Stimulated activated naive B cell treated with anti-CD40 and anti-IgM and Interleukin-4, amounts not matched to agents 10 μg/mL and 1 μg/mL and 100 μg/mL, for 72 hours (primary cell): ENCODE results near the gene PTCD2.
A peak's percentile ranks its signal among the peaks of the same experiment; 100 is the strongest.
"Not testable (repeated sequence)": the region's sequence is repeated elsewhere in the genome, so short reads cannot be mapped to it uniquely, and the experiment has no call there.

Experiments
- ATAC-seq, 2 donors: fragments of 150-1000 bp; cut with Tn5 transposase; replicated peaks; 2 replicates each; pipeline ENCODE4 v1.10.0; 2021; ENCODE audit warnings: moderate library complexity in 1 of 2
- DNase-seq: peaks from one replicate; pipeline ENCODE4 v3.0.0; 2021
- H3K27ac Mint-ChIP-seq: one replicate; pipeline ENCODE4 v1.8.0; 2022; ENCODE audit warnings: mild to moderate bottlenecking, mixed read lengths
- H3K27me3 Mint-ChIP-seq, 2 donors: one replicate each; pipeline ENCODE4 v1.8.0; 2022; ENCODE audit warnings: mixed read lengths in 2 of 2
- H3K36me3 Mint-ChIP-seq, 2 donors: one replicate each; pipeline ENCODE4 v1.8.0; 2022; ENCODE audit warnings: mixed read lengths in 2 of 2, mild to moderate bottlenecking in 1 of 2
- H3K4me1 Mint-ChIP-seq, 2 donors: one replicate each; pipeline ENCODE4 v1.8.0; 2022; ENCODE audit warnings: mixed read lengths in 2 of 2, mild to moderate bottlenecking in 1 of 2
- H3K4me3 Mint-ChIP-seq, 2 donors: one replicate each; pipeline ENCODE4 v1.8.0; 2022; ENCODE audit warnings: mild to moderate bottlenecking in 2 of 2, mixed read lengths in 2 of 2, moderate library complexity in 1 of 2
- H3K9me3 Mint-ChIP-seq, 2 donors: one replicate each; pipeline ENCODE4 v1.8.0; 2022; ENCODE audit warnings: mixed read lengths in 2 of 2, mild to moderate bottlenecking in 1 of 2

Gene PTCD2

DNA sequence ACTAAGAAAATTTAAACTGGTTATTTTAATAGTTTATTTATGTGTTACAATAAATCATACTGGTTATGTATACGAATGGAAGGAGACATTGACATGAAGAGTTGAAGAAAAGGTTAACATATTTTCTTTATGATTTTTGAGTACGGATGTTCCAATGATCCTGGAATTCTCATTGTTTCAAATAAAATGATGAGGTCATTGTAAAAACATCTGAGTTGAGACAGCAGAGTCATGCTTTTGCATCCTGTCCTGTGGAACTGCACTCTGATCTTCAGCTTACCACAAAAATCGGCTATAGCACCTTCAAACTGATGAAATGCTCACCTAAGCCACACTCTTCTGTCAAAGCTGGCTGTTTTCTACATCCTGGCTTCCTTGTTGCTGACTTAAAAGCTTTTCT lies 67.8 kb downstream of the PTCD2 start:
- Mint-ChIP-seq H3K9me3 (no peaks in the 10 kb centered on the region), H3K4me1 (peaks cover 6 to 7% of the 10 kb centered on the region in 2 donors), H3K36me3 (no peaks in the 10 kb centered on the region), H3K4me3 (no peak overlapping the region), H3K27ac (no peak overlapping the region), H3K27me3 (peaks cover 0 to 6% of the 10 kb centered on the region in 2 donors)
- no peak for ATAC-seq
- no peak for DNase-seq

DNA sequence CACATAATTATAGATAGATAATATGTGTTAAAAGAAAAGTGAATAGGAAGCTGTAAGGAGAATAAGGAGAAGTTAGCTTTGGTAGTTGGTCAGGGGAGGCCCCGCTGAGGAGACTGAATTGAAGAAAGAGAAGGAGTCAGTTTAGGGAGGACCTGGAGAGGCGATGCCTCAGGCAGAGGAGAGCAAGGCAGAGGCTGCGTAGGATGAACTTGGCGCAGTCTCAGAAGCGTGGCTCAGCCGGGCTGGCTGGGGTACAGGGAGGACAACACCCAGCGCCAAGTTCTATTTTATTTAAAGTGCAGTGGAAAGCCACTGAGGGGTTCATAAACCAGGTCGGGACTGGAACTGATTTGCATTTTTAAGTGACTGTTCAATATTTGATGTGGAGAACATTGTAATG lies 68.5 kb downstream of the PTCD2 start:
- Mint-ChIP-seq H3K27me3 (peaks cover 0 to 11% of the 10 kb centered on the region in 2 donors), H3K4me1 (peaks cover 6 to 7% of the 10 kb centered on the region in 2 donors), H3K36me3 (no peaks in the 10 kb centered on the region), H3K4me3 (no peak overlapping the region), H3K27ac (no peak overlapping the region), H3K9me3 (no peaks in the 10 kb centered on the region)
- no peak for DNase-seq
- ATAC-seq, result no peak

DNA sequence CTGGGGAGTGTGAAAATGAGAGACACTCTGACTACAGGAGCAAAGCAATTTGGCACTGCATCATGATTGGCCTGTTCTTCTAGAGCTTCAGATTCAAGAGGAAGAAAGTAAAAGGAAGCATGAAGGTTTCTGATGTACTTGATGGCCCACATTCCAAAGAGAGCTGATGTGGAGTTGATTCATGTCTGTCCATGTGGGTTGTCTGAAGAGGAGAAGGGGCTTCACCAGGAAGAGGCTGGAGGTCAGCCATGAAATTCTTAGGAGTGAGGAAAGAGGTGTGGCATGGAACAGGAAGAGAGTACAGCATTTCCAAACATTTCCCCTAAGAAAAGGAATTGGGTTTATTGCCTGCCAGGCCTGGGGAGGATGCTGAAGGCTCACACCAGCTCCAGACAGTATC lies 70.7 kb downstream of the PTCD2 start:
- H3K36me3 Mint-ChIP-seq, result no peaks in the 10 kb centered on the region
- H3K9me3 Mint-ChIP-seq, result no peaks in the 10 kb centered on the region
- peaks cover 3 to 18% of the 10 kb centered on the region in 2 donors for H3K27me3 Mint-ChIP-seq
- no peak overlapping the region for H3K27ac Mint-ChIP-seq
- DNase-seq, result no peak
- H3K4me3 Mint-ChIP-seq, result no peak overlapping the region
- peaks cover 6 to 12% of the 10 kb centered on the region in 2 donors for H3K4me1 Mint-ChIP-seq
- no peak for ATAC-seq

DNA sequence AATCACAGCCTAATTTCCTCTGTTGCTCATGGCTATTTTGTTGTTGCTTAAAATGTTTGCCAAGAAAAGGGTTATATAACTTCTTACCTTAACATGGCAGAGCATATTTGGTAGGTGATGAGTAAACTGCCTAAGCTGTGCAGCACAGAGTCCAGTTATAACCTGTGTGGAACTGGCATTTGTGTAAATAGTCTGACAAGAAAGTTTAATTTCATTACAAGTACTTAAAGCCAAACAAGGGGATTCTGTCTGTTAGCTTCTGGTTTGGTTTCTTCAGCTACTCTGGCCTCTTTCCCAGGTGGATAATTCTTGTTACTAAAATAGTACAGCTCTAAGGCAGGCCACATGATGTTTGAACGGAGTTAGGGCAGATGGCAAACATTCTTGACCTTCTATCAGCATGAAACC lies 72.2 kb downstream of the PTCD2 start:
- Mint-ChIP-seq H3K4me3 (no peak overlapping the region), H3K36me3 (no peaks in the 10 kb centered on the region), H3K4me1 (peaks cover 0 to 5% of the 10 kb centered on the region in 2 donors), H3K27ac (no peak overlapping the region), H3K27me3 (peaks cover 3 to 18% of the 10 kb centered on the region in 2 donors), H3K9me3 (no peaks in the 10 kb centered on the region)
- DNase-seq (no peak), ATAC-seq (no peak)

DNA sequence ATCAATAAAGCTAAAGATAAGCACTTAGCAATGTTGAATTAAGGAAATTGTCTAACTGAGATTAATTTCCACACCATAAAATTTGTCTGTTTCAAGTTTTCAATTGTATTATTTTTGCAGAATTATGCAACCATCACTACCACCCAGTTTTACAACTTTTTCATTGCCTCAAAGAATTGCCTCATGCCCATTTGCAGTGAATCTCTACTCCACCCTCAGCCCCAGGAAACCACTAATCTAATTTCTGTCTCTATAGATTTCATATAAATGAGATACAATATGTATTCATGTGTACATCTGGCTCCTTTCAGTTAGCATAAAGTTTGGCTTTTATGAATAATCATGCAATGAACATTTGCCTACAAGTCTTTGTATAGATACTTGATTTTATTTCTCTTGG lies 72.9 kb downstream of the PTCD2 start:
- peaks cover 0 to 5% of the 10 kb centered on the region in 2 donors for H3K4me1 Mint-ChIP-seq
- H3K27me3 Mint-ChIP-seq, result peaks cover 3 to 18% of the 10 kb centered on the region in 2 donors
- no peak for ATAC-seq
- no peak overlapping the region for H3K27ac Mint-ChIP-seq
- no peaks in the 10 kb centered on the region for H3K9me3 Mint-ChIP-seq
- no peak overlapping the region for H3K4me3 Mint-ChIP-seq
- DNase-seq, result no peak
- no peaks in the 10 kb centered on the region for H3K36me3 Mint-ChIP-seq

DNA sequence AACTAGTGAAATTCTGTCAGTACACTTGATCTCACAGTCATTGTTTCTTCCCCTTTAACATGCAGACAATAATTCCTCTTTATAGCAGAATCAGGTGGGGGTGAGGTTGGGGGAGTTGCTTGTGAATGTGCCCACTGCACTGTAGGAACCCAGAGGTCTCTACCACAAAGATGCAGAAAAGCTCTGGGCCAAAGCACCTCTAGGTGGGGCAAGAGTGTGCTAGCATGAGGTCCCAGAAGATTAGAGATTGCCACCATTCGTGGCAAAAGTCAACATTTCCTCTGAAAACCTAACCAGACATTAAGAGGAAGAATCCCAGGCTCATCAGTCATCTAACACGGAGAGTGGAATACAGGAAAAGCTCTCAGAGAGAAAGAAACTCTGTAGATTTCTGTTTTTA lies 74.5 kb downstream of the PTCD2 start:
- Mint-ChIP-seq H3K4me1 (peaks cover 2 to 18% of the 10 kb centered on the region in 2 donors), H3K36me3 (no peaks in the 10 kb centered on the region), H3K4me3 (no peak overlapping the region), H3K27me3 (peaks cover 7 to 31% of the 10 kb centered on the region in 2 donors), H3K9me3 (peaks cover 0 to 1% of the 10 kb centered on the region in 2 donors), H3K27ac (no peak overlapping the region)
- DNase-seq, result no peak
- peak; percentile 64 to 81 for ATAC-seq

DNA sequence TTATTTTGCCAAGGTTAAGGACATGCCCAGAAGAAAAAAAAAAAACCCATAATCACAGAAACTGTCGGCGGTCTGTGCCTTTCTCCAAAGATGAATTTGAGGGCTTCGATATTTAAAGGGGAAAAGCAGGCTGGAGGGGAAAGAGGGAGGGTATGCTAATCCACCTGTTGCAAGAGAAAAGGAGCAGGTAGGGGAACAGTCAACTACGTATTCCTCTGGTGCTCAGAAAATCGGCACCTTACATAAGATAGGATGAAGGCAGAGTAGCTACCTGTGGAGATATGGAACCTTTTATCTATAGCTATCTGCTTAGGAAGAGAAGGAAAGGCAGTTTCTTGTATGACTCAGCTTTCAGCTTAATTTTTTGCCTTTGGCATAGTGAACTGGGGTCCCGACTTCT lies 77.7 kb downstream of the PTCD2 start:
- DNase-seq, result no peak
- no peak for ATAC-seq
- Mint-ChIP-seq H3K27me3 (peaks cover 17 to 42% of the 10 kb centered on the region in 2 donors), H3K36me3 (peaks cover 0 to 13% of the 10 kb centered on the region in 2 donors), H3K9me3 (peaks cover 8 to 12% of the 10 kb centered on the region in 2 donors), H3K4me1 (peaks cover 2 to 18% of the 10 kb centered on the region in 2 donors), H3K27ac (no peak overlapping the region), H3K4me3 (no peak overlapping the region)

DNA sequence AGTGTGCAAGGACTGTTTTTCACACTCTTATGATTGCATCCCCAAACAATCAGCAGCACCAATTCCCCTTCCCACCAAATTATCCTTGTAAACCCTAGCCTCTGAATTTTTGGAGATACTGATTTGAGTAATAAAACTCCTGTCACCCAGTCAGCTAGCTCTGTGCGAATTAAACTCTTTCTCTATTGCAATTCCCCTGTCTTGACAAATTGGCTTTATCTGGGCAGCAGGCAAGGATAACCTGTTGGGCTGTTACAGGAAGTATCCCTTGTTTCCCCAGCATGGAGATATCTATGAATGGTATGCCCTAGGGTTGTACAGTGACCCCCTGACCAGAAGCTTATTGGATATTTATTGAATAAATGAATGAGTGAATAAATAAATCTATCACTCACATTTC lies 80.8 kb downstream of the PTCD2 start:
- Mint-ChIP-seq H3K27ac (no peak overlapping the region), H3K36me3 (peaks cover 2 to 13% of the 10 kb centered on the region in 2 donors), H3K27me3 (peaks cover 24 to 38% of the 10 kb centered on the region in 2 donors), H3K9me3 (peaks cover 11 to 18% of the 10 kb centered on the region in 2 donors), H3K4me1 (peaks cover 2 to 13% of the 10 kb centered on the region in 2 donors), H3K4me3 (no peak overlapping the region)
- no peak for ATAC-seq
- DNase-seq, result no peak

DNA sequence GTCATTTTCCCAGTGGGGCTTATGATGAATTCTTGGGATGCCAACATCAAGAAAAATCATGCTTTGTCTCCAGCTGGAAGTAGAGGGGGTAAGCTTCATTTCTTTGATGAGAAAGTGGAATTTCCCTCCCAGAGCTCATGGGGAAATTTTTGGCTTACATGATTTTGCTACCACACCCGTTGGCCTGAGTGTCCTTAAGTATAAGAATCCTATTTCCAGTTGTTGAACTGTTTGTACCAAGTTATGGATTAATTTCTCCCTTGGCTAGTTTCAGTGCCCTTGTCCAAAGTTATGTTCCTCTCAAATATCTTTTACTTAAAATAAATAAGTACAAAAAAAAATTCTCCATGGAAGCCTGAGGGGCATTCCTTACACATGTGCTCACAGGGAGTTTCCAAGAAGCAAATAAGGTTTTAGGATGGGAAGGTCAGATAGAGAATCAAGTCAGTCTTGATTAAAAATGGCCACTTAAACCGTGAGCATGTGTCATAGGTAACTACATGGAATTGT lies 82.3 kb downstream of the PTCD2 start:
- Mint-ChIP-seq H3K36me3 (peaks cover 2 to 13% of the 10 kb centered on the region in 2 donors), H3K27me3 (peaks cover 24 to 41% of the 10 kb centered on the region in 2 donors), H3K4me1 (peaks cover 2 to 13% of the 10 kb centered on the region in 2 donors), H3K27ac (no peak overlapping the region), H3K4me3 (no peak overlapping the region), H3K9me3 (peaks cover 11 to 18% of the 10 kb centered on the region in 2 donors)
- ATAC-seq, result no peak
- no peak for DNase-seq

DNA sequence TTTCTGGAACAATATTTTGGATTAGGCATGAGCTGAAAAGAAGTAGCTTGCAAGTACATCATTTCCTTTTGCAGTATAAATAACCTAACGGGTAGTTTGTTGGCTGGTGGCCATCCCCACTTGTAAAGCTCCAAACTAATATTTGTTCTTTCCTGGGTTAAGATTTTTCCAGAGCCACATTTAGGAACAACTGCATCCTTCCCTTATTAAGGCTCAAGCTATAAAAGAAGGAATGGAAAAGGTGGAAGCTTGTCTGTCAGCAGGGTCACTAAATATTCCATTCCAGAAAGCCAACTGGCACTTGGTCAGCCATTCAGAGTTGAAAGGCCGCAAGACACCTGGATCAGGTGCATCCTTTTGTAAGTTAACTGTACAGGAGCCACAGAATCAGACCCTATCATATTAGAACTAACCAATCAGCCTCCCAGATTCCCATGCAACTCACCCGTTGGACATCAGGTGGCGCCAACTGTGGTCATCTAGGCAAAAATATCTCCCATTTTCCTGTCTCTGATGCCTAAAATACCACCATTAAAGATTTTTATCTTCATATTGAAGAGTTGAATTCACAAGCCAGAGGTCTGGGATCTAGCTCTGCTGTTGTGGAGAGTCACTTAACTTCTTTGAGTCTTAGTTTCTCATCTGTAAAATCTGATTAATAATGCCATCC lies 82.9 kb downstream of the PTCD2 start:
- Mint-ChIP-seq H3K4me3 (no peak overlapping the region), H3K36me3 (peaks cover 2 to 13% of the 10 kb centered on the region in 2 donors), H3K27ac (no peak overlapping the region), H3K27me3 (peaks cover 28 to 47% of the 10 kb centered on the region in 2 donors), H3K4me1 (peaks cover 2 to 13% of the 10 kb centered on the region in 2 donors), H3K9me3 (peaks cover 11 to 18% of the 10 kb centered on the region in 2 donors)
- DNase-seq, result no peak
- ATAC-seq, result no peak

DNA sequence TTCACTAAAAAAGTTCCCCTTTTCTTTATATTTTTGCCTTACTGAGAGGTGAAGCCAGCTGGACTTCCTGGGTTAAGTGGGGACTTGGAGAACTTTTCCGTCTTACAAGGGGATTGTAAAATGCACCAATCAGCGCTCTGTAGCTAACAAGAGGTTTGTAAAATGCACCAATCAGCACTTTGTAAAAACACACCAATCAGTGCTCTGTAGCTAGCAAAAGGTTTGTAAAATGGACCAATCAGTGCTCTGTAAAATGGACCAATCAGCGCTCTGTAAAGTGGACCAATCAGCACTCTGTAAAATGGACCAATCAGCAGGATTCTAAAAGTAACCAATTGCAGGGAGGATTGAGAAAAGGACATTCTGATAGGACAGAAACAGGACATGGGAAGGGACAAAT lies 84.6 kb downstream of the PTCD2 start:
- H3K27ac Mint-ChIP-seq, H3K4me3 Mint-ChIP-seq, ATAC-seq, DNase-seq, H3K4me1 Mint-ChIP-seq: not testable (repeated sequence)
- Mint-ChIP-seq H3K27me3 (peaks cover 31 to 39% of the 10 kb centered on the region in 2 donors), H3K9me3 (peaks cover 11 to 16% of the 10 kb centered on the region in 2 donors), H3K36me3 (peaks cover 2 to 13% of the 10 kb centered on the region in 2 donors)

DNA sequence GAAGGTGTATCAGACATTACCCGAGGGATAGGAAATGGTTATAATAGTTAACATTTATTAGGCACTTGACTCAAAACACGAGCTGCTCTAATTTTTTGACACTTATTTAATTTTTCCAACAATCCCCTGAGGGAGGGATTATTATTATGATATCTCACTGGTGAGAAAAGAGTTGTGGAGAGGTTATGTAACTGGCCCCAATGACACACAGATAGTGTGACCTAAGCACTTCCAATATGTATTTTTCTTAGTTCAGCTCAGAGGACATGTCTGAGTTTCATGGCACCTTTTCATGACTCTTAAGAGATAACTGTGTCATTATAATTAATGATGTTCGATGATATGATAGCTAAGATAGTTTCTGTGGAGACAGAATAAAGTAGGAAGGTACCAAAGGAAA lies 86.9 kb downstream of the PTCD2 start:
- H3K4me3 Mint-ChIP-seq, result no peak overlapping the region
- no peak overlapping the region for H3K27ac Mint-ChIP-seq
- no peak for ATAC-seq
- H3K36me3 Mint-ChIP-seq, result peaks cover 2 to 3% of the 10 kb centered on the region in 2 donors
- H3K9me3 Mint-ChIP-seq, result peaks cover 3 to 7% of the 10 kb centered on the region in 2 donors
- no peaks in the 10 kb centered on the region for H3K4me1 Mint-ChIP-seq
- DNase-seq, result no peak
- peaks cover 20 to 26% of the 10 kb centered on the region in 2 donors for H3K27me3 Mint-ChIP-seq

DNA sequence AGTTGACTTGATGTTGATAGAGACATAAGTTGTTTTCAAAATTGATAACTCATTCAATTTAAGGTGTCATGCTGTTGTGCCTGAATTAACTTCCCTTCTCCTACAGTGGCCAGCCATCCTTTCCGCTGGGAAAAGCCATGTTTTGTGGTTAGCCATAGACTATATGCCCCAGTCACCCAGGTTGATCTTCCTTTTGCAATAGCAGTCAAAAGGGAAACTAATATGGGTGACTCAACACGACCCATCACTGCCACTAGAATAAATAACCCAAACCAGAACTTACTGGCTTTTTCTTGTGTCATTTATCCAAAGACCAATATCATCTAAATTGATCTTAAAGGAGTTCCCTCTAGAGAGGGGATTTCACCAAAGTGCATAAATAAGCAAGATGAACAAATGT lies 87.4 kb downstream of the PTCD2 start:
- no peak overlapping the region for H3K4me3 Mint-ChIP-seq
- DNase-seq (no peak), ATAC-seq (no peak)

DNA sequence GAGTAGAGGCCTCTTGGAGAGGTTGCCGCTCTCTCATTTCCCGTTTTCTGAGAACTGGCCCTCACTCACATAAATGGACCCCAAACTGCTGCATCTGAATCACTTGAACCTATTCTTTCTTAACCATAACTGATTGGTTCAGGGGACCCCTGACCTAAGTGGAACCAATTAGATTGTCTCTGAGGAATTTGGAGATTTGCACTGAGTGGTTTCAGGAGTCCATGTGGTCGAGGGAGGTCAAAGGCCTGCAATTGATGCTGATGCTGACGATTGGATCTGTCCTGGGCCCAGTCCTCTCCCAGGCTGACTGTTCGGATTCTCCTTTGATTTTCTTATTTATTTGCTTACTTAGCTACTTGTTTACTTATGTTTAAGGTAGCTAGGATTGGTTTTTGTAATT lies 88.0 kb downstream of the PTCD2 start:
- ATAC-seq (no peak), DNase-seq (no peak)
- Mint-ChIP-seq H3K27ac (no peak overlapping the region), H3K36me3 (peaks cover 0 to 2% of the 10 kb centered on the region in 2 donors), H3K4me3 (no peak overlapping the region), H3K27me3 (peaks cover 20 to 24% of the 10 kb centered on the region in 2 donors), H3K4me1 (no peaks in the 10 kb centered on the region), H3K9me3 (peaks cover 3 to 6% of the 10 kb centered on the region in 2 donors)

More for the DNA sequence above, 87.4 kb downstream of the PTCD2 start:
- Mint-ChIP-seq H3K27ac (no peak overlapping the region), H3K36me3 (peaks cover 0 to 2% of the 10 kb centered on the region in 2 donors), H3K9me3 (peaks cover 3 to 6% of the 10 kb centered on the region in 2 donors), H3K4me1 (no peaks in the 10 kb centered on the region), H3K27me3 (peaks cover 20 to 24% of the 10 kb centered on the region in 2 donors)

DNA sequence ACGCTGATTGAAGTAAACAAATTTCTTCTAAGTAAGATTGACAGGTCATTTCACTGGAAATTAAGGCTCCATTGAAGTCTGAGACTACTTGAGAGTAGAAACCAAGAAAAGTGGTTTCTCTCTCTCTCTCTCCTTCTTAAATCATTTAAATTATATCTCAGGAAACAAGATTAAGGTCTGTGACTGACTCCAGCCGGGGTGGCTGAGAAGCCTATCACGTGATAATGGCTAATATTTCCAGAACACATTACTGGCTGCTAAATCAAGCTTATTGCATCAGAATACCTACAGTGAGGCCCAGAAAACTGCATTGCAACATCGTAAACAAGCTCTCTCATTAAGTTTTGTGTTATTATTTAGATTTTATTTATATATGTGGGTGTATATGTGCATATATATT lies 88.4 kb downstream of the PTCD2 start:
- Mint-ChIP-seq H3K4me3 (no peak overlapping the region), H3K36me3 (peaks cover 0 to 2% of the 10 kb centered on the region in 2 donors), H3K9me3 (peaks cover 3 to 6% of the 10 kb centered on the region in 2 donors), H3K4me1 (no peaks in the 10 kb centered on the region), H3K27ac (no peak overlapping the region), H3K27me3 (peaks cover 20 to 24% of the 10 kb centered on the region in 2 donors)
- DNase-seq (no peak), ATAC-seq (no peak)
